Measurements from ENCODE around the gene KCNMA1.

Gene KCNMA1

GRCh38 chr10:76922666-76923065 lies 714.9 kb downstream of the KCNMA1 start:
- Histone ChIP-seq H3K27me3 (ENCODE audit: control insufficient read depth, insufficient read depth, low read length) (no peaks in the 10 kb centered on the region), H3K9ac (ENCODE audit: low read length) (no peak overlapping the region), H3K4me1 (ENCODE audit: control insufficient read depth, low read depth, low read length) (peaks cover 7% of the 10 kb centered on the region), H3K27ac (ENCODE audit: low read length) (no peak overlapping the region), H3K4me3 (ENCODE audit: low read length) (no peak overlapping the region), H3K9me3 (ENCODE audit: control insufficient read depth, low read depth, low read length) (no peaks in the 10 kb centered on the region), H3K36me3 (ENCODE audit: control insufficient read depth, low read depth, low read length) (no peaks in the 10 kb centered on the region)

GRCh38 chr10:76921383-76922010 lies 716.1 kb downstream of the KCNMA1 start:
- H3K27me3 ChIP-seq (ENCODE audit: control insufficient read depth, insufficient read depth, low read length), result no peaks in the 10 kb centered on the region
- H3K4me3 ChIP-seq (ENCODE audit: low read length), result no peak overlapping the region
- no peaks in the 10 kb centered on the region for H3K36me3 ChIP-seq (ENCODE audit: control insufficient read depth, low read depth, low read length)
- no peak overlapping the region for H3K9ac ChIP-seq (ENCODE audit: low read length)
- H3K4me1 ChIP-seq (ENCODE audit: control insufficient read depth, low read depth, low read length), result peaks cover 7% of the 10 kb centered on the region
- H3K27ac ChIP-seq (ENCODE audit: low read length), result no peak overlapping the region
- H3K9me3 ChIP-seq (ENCODE audit: control insufficient read depth, low read depth, low read length), result no peaks in the 10 kb centered on the region

DNA sequence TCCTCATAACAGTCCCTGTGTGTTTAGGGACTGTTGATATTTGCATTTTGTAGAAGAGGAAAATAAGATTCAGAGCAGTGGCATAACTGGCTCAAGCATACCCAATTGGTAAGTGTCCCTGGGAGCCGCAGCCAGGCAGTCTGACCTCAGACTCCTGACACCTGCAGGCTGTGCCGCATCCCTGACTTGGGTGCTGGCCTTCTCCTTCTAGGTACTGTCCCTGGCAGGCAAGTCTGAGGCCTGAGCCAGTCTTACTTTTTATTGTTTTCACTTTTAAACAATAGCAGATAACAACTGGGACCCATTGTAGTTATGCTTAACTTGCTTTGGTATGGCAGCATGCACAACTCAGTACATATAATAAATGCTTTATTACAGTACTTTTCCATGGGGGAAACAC lies 717.0 kb downstream of the KCNMA1 start:
- no peak overlapping the region for H3K27ac ChIP-seq (ENCODE audit: low read length)
- peaks cover 7% of the 10 kb centered on the region for H3K4me1 ChIP-seq (ENCODE audit: control insufficient read depth, low read depth, low read length)
- no peaks in the 10 kb centered on the region for H3K36me3 ChIP-seq (ENCODE audit: control insufficient read depth, low read depth, low read length)
- no peak overlapping the region for H3K4me3 ChIP-seq (ENCODE audit: low read length)
- no peaks in the 10 kb centered on the region for H3K27me3 ChIP-seq (ENCODE audit: control insufficient read depth, insufficient read depth, low read length)
- H3K9me3 ChIP-seq (ENCODE audit: control insufficient read depth, low read depth, low read length), result no peaks in the 10 kb centered on the region
- no peak overlapping the region for H3K9ac ChIP-seq (ENCODE audit: low read length)

- H3K4me1 ChIP-seq (ENCODE audit: control insufficient read depth, low read depth, low read length), result peaks cover 7% of the 10 kb centered on the region
- H3K27me3 ChIP-seq (ENCODE audit: control insufficient read depth, insufficient read depth, low read length), result no peaks in the 10 kb centered on the region
- no peaks in the 10 kb centered on the region for H3K9me3 ChIP-seq (ENCODE audit: control insufficient read depth, low read depth, low read length)
- H3K4me3 ChIP-seq (ENCODE audit: low read length), result no peak overlapping the region
- no peaks in the 10 kb centered on the region for H3K36me3 ChIP-seq (ENCODE audit: control insufficient read depth, low read depth, low read length)
- no peak overlapping the region for H3K9ac ChIP-seq (ENCODE audit: low read length)
- no peak overlapping the region for H3K27ac ChIP-seq (ENCODE audit: low read length)
Observed at GRCh38 chr10:76918106-76918505, 719.5 kb downstream of the KCNMA1 start.

- Histone ChIP-seq H3K27ac (ENCODE audit: low read length) (no peak overlapping the region), H3K4me3 (ENCODE audit: low read length) (no peak overlapping the region)
Observed at GRCh38 chr10:76917071-76917470, 720.5 kb downstream of the KCNMA1 start.

GRCh38 chr10:76916536-76916935 lies 721.1 kb downstream of the KCNMA1 start:
- H3K9me3 ChIP-seq (ENCODE audit: control insufficient read depth, low read depth, low read length), result no peaks in the 10 kb centered on the region

More at GRCh38 chr10:76917071-76917470, 720.5 kb downstream of the KCNMA1 start:
- H3K27me3 ChIP-seq (ENCODE audit: control insufficient read depth, insufficient read depth, low read length), result no peaks in the 10 kb centered on the region
- H3K36me3 ChIP-seq (ENCODE audit: control insufficient read depth, low read depth, low read length), result no peaks in the 10 kb centered on the region
- H3K4me1 ChIP-seq (ENCODE audit: control insufficient read depth, low read depth, low read length), result peaks cover under 1% of the 10 kb centered on the region
- H3K9ac ChIP-seq (ENCODE audit: low read length), result no peak overlapping the region
- H3K9me3 ChIP-seq (ENCODE audit: control insufficient read depth, low read depth, low read length), result no peaks in the 10 kb centered on the region

GRCh38 chr10:76915316-76915715 lies 722.3 kb downstream of the KCNMA1 start:
- Histone ChIP-seq H3K4me1 (ENCODE audit: control insufficient read depth, low read depth, low read length) (no peaks in the 10 kb centered on the region), H3K27me3 (ENCODE audit: control insufficient read depth, insufficient read depth, low read length) (no peaks in the 10 kb centered on the region), H3K9ac (ENCODE audit: low read length) (no peak overlapping the region), H3K36me3 (ENCODE audit: control insufficient read depth, low read depth, low read length) (no peaks in the 10 kb centered on the region), H3K9me3 (ENCODE audit: control insufficient read depth, low read depth, low read length) (no peaks in the 10 kb centered on the region), H3K4me3 (ENCODE audit: low read length) (no peak overlapping the region), H3K27ac (ENCODE audit: low read length) (no peak overlapping the region)

More at GRCh38 chr10:76916536-76916935, 721.1 kb downstream of the KCNMA1 start:
- H3K36me3 ChIP-seq (ENCODE audit: control insufficient read depth, low read depth, low read length), result no peaks in the 10 kb centered on the region
- no peak overlapping the region for H3K4me3 ChIP-seq (ENCODE audit: low read length)
- no peak overlapping the region for H3K9ac ChIP-seq (ENCODE audit: low read length)
- H3K27ac ChIP-seq (ENCODE audit: low read length), result no peak overlapping the region
- H3K4me1 ChIP-seq (ENCODE audit: control insufficient read depth, low read depth, low read length), result no peaks in the 10 kb centered on the region
- H3K27me3 ChIP-seq (ENCODE audit: control insufficient read depth, insufficient read depth, low read length), result no peaks in the 10 kb centered on the region

DNA sequence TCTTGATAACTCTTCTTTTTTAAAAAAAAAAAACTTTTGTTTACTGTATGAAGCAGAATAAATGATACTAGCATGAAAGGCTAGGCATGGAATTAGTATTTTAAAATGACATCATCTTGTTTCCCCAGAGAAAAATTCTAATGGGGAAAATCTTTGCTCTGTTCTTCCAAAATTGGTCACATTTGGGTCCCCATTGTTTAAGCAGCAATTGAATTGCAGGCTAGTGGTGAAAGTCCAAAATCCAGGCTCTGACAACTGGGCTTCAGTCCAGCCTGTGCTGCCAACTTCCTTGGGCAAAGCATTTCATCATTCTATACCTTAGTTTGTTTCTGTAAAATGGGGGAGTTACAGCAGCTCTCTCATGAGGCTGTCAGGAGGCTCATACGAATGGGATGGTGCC lies 726.4 kb downstream of the KCNMA1 start:
- H3K27me3 ChIP-seq (ENCODE audit: control insufficient read depth, insufficient read depth, low read length), result no peaks in the 10 kb centered on the region
- H3K36me3 ChIP-seq (ENCODE audit: control insufficient read depth, low read depth, low read length), result no peaks in the 10 kb centered on the region
- H3K9ac ChIP-seq (ENCODE audit: low read length), result no peak overlapping the region
- no peaks in the 10 kb centered on the region for H3K9me3 ChIP-seq (ENCODE audit: control insufficient read depth, low read depth, low read length)
- H3K4me3 ChIP-seq (ENCODE audit: low read length), result no peak overlapping the region
- H3K27ac ChIP-seq (ENCODE audit: low read length), result no peak overlapping the region
- no peaks in the 10 kb centered on the region for H3K4me1 ChIP-seq (ENCODE audit: control insufficient read depth, low read depth, low read length)

GRCh38 chr10:76910184-76910962 lies 727.2 kb downstream of the KCNMA1 start:
- Histone ChIP-seq H3K27ac (ENCODE audit: low read length) (no peak overlapping the region), H3K4me1 (ENCODE audit: control insufficient read depth, low read depth, low read length) (no peaks in the 10 kb centered on the region), H3K9ac (ENCODE audit: low read length) (no peak overlapping the region), H3K4me3 (ENCODE audit: low read length) (no peak overlapping the region), H3K36me3 (ENCODE audit: control insufficient read depth, low read depth, low read length) (no peaks in the 10 kb centered on the region), H3K9me3 (ENCODE audit: control insufficient read depth, low read depth, low read length) (no peaks in the 10 kb centered on the region), H3K27me3 (ENCODE audit: control insufficient read depth, insufficient read depth, low read length) (no peaks in the 10 kb centered on the region)

- H3K4me1 ChIP-seq (ENCODE audit: control insufficient read depth, low read depth, low read length), result peaks cover 3% of the 10 kb centered on the region
- no peak overlapping the region for H3K9ac ChIP-seq (ENCODE audit: low read length)
- H3K27me3 ChIP-seq (ENCODE audit: control insufficient read depth, insufficient read depth, low read length), result no peaks in the 10 kb centered on the region
- no peaks in the 10 kb centered on the region for H3K36me3 ChIP-seq (ENCODE audit: control insufficient read depth, low read depth, low read length)
- no peak overlapping the region for H3K27ac ChIP-seq (ENCODE audit: low read length)
- no peak overlapping the region for H3K4me3 ChIP-seq (ENCODE audit: low read length)
- H3K9me3 ChIP-seq (ENCODE audit: control insufficient read depth, low read depth, low read length), result no peaks in the 10 kb centered on the region
Observed at GRCh38 chr10:76906256-76906655, 731.4 kb downstream of the KCNMA1 start.

DNA sequence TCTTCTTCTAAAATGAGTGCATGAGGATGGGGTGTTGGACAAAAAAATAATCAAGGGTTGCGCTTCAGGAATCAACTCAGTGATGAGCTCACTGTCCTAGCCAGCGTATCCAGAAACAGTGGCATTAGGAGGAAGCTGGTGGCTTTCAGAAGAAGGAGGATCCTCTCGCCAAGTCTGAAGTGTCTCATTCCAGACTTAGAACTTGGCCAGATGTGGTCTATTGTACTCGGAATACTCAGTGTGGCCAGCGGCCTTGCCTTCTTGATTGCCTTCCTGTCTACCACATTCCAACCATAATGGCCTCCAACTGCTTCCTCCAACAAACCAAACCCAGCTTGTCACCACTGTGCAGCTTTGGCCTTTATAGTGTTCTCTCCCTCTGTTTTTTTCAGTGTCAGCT lies 732.4 kb downstream of the KCNMA1 start:
- H3K9me3 ChIP-seq (ENCODE audit: control insufficient read depth, low read depth, low read length), result no peaks in the 10 kb centered on the region

More for the DNA sequence above, 732.4 kb downstream of the KCNMA1 start:
- no peak overlapping the region for H3K9ac ChIP-seq (ENCODE audit: low read length)
- peaks cover 3% of the 10 kb centered on the region for H3K4me1 ChIP-seq (ENCODE audit: control insufficient read depth, low read depth, low read length)
- H3K36me3 ChIP-seq (ENCODE audit: control insufficient read depth, low read depth, low read length), result no peaks in the 10 kb centered on the region
- no peak overlapping the region for H3K27ac ChIP-seq (ENCODE audit: low read length)
- H3K4me3 ChIP-seq (ENCODE audit: low read length), result no peak overlapping the region
- no peaks in the 10 kb centered on the region for H3K27me3 ChIP-seq (ENCODE audit: control insufficient read depth, insufficient read depth, low read length)

Data from iPS-18a (cell line).